GM23338 (cell line): ENCODE measurements around the gene NCOA6.

Experiments
- CREB1 ChIP-seq: fragments of 250-450 bp; sonication (Bioruptor Pico); IDR thresholded peaks from 2 replicates; pipeline ENCODE4 v1.5.0; 2020; ENCODE audit warnings: low read depth, mild to moderate bottlenecking, moderate library complexity
- EZH2 ChIP-seq: fragments of 200-600 bp; sonication (generic); IDR thresholded peaks from one replicate; pipeline ENCODE4 v1.8.0; 2017; ENCODE audit warnings: antibody characterized with exemption, mild to moderate bottlenecking, low read depth; ENCODE audit not compliant: unreplicated experiment
- EZH2phosphoT487 ChIP-seq: fragments of 200-600 bp; sonication (generic); IDR thresholded peaks from one replicate; pipeline ENCODE4 v1.8.1; 2018; ENCODE audit warnings: antibody characterized with exemption; ENCODE audit not compliant: unreplicated experiment
- POLR2AphosphoS5 ChIP-seq: IDR thresholded peaks from 2 replicates; pipeline ENCODE4 v1.6.1; 2016; ENCODE audit warnings: antibody characterized with exemption, low read depth
- ZNF331 ChIP-seq: fragments of 250-450 bp; sonication (Bioruptor Pico); IDR thresholded peaks from 2 replicates; pipeline ENCODE4 v1.5.0; 2020; ENCODE audit warnings: low read depth, mild to moderate bottlenecking, moderate library complexity
- TF ChIP-seq, protein P1 (sequence below), 2 experiments: fragments of 200-600 bp in 1 of 2; sonication (generic) in 1 of 2; conservative IDR thresholded peaks; 2 replicates each; pipeline versions ENCODE4 v1.5.1 to v1.6.1; 2016 to 2017; ENCODE audit warnings: antibody characterized with exemption in 2 of 2, low read depth in 2 of 2, mild to moderate bottlenecking in 2 of 2, moderate library complexity in 1 of 2
- TF ChIP-seq, protein P2 (sequence below): IDR thresholded peaks from one replicate; pipeline ENCODE4 v1.6.1; 2018; ENCODE audit warnings: antibody characterized with exemption; ENCODE audit not compliant: unreplicated experiment

DNA sequence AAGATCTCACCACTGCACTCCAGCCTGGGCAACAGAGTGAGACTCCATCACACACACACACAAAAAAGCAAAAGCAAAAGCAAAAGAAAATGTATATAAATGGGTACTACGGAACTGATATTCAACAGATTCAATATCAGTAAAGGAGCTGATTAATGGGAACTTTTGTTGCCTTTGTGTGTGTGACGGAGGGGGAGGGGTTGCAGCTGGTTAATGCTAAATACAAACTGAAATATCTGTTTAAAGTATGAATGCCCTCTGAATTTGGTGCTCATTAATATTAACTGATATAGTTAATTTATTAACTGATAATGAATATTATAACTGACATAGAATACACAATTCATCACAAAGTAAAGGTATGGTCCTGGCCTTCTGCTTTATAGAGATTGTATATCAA is 8.4 kb downstream of the NCOA6 start:
- TF ChIP-seq, protein P1, sequence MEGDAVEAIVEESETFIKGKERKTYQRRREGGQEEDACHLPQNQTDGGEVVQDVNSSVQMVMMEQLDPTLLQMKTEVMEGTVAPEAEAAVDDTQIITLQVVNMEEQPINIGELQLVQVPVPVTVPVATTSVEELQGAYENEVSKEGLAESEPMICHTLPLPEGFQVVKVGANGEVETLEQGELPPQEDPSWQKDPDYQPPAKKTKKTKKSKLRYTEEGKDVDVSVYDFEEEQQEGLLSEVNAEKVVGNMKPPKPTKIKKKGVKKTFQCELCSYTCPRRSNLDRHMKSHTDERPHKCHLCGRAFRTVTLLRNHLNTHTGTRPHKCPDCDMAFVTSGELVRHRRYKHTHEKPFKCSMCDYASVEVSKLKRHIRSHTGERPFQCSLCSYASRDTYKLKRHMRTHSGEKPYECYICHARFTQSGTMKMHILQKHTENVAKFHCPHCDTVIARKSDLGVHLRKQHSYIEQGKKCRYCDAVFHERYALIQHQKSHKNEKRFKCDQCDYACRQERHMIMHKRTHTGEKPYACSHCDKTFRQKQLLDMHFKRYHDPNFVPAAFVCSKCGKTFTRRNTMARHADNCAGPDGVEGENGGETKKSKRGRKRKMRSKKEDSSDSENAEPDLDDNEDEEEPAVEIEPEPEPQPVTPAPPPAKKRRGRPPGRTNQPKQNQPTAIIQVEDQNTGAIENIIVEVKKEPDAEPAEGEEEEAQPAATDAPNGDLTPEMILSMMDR (conservative IDR thresholded peaks at IDR 0.05; ENCODE audit: low read depth in 2 of 2), result no peak
- TF ChIP-seq EZH2 (no peak), POLR2AphosphoS5 (no peak), EZH2phosphoT487 (no peak), CREB1 (CRISPR knock-in tag) (no peak), ZNF331 (no peak)
- TF ChIP-seq, protein P2, sequence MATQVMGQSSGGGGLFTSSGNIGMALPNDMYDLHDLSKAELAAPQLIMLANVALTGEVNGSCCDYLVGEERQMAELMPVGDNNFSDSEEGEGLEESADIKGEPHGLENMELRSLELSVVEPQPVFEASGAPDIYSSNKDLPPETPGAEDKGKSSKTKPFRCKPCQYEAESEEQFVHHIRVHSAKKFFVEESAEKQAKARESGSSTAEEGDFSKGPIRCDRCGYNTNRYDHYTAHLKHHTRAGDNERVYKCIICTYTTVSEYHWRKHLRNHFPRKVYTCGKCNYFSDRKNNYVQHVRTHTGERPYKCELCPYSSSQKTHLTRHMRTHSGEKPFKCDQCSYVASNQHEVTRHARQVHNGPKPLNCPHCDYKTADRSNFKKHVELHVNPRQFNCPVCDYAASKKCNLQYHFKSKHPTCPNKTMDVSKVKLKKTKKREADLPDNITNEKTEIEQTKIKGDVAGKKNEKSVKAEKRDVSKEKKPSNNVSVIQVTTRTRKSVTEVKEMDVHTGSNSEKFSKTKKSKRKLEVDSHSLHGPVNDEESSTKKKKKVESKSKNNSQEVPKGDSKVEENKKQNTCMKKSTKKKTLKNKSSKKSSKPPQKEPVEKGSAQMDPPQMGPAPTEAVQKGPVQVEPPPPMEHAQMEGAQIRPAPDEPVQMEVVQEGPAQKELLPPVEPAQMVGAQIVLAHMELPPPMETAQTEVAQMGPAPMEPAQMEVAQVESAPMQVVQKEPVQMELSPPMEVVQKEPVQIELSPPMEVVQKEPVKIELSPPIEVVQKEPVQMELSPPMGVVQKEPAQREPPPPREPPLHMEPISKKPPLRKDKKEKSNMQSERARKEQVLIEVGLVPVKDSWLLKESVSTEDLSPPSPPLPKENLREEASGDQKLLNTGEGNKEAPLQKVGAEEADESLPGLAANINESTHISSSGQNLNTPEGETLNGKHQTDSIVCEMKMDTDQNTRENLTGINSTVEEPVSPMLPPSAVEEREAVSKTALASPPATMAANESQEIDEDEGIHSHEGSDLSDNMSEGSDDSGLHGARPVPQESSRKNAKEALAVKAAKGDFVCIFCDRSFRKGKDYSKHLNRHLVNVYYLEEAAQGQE, result no peak
